Loucy (cell line): ENCODE measurements around the gene CPAMD8.

Experiments
- CTCF ChIP-seq: fragments of 200-600 bp; sonication (generic); conservative IDR thresholded peaks from 2 replicates; pipeline ENCODE4 v1.5.1; 2014; ENCODE audit warnings: mild to moderate bottlenecking, antibody characterized with exemption, low read length
- EZH2phosphoT487 ChIP-seq: fragments of 200-600 bp; IDR thresholded peaks from 2 replicates; pipeline ENCODE4 v1.6.1; 2018; ENCODE audit warnings: antibody characterized with exemption, mild to moderate bottlenecking, moderate library complexity, borderline replicate concordance

- TF ChIP-seq CTCF: peak; percentile 27; the same call in 1 of the 2 replicates
- no peak for TF ChIP-seq EZH2phosphoT487
These were observed 42.6 kb upstream of the CPAMD8 start for GRCh38 chr19:17069193-17069592.
